SK-N-SH (cell line): ENCODE measurements around the gene SRRM2. TPM values are rescaled to one million over a fixed set of nuclear protein-coding genes. Genes with fewer than 3 reads are reported as not detected.

Experiments used
- CTCF ChIA-PET: fragments of 300-600, 350-600 bp; formaldehyde crosslinking; extraction: SDS; loops from one replicate; lab custom pipeline; 2021; lab: Yijun Ruan, JAX
- POLR2A ChIA-PET: fragments of 350-600 bp; sonication (Branson Sonifier 250); formaldehyde crosslinking; extraction: SDS; loops from one replicate; lab custom pipeline; 2020; ENCODE audit warnings: antibody characterized with exemption, inconsistent platforms; lab: Yijun Ruan, JAX
- DNase-seq: peaks from one replicate; pipeline ENCODE4 v3.0.0; 2012
- H2AFZ ChIP-seq: fragments of 200-600 bp; sonication (generic); 2 replicates; pipeline ENCODE4 v1.8.1; 2016; ENCODE audit warnings: antibody characterized with exemption, mild to moderate bottlenecking, low read depth
- H3F3A ChIP-seq: fragments of 200-600 bp; sonication (generic); replicated peaks from 2 replicates; pipeline ENCODE3; 2016; ENCODE audit warnings: antibody characterized with exemption, mild to moderate bottlenecking; ENCODE audit not compliant: insufficient read depth
- H3K27ac ChIP-seq, 2 experiments: fragments of 200-500 bp in 1 of 2; fragments of 200-600 bp in 1 of 2; sonication (Bioruptor generic) in 1 of 2; sonication (generic), shearing (Covaris generic) in 1 of 2; 2 replicates each; pipeline versions ENCODE4 v1.5.1 to v1.6.1; 2014 to 2016; ENCODE audit warnings: low read depth in 2 of 2, inconsistent platforms in 1 of 2, low read length in 1 of 2, mild to moderate bottlenecking in 1 of 2, mixed read lengths in 1 of 2
- H3K27me3 ChIP-seq: fragments of 200-600 bp; sonication (generic), shearing (Covaris generic); 2 replicates; pipeline ENCODE4 v1.6.1; 2016; ENCODE audit warnings: mixed run types; ENCODE audit not compliant: insufficient read depth
- H3K36me3 ChIP-seq, 2 experiments: fragments of 200-500 bp in 1 of 2; fragments of 200-600 bp in 1 of 2; sonication (Bioruptor generic) in 1 of 2; sonication (generic) in 1 of 2; replicated peaks in 1 of 2; 2 replicates each; pipeline versions ENCODE3 to v1.5.1; 2014 to 2016; ENCODE audit warnings: low read length in 1 of 2, mild to moderate bottlenecking in 1 of 2; ENCODE audit not compliant: insufficient read depth in 2 of 2, control insufficient read depth in 1 of 2
- H3K4me1 ChIP-seq, 2 experiments: fragments of 200-500 bp in 1 of 2; fragments of 200-600 bp in 1 of 2; sonication (Bioruptor generic) in 1 of 2; sonication (generic), shearing (Covaris generic) in 1 of 2; 2 replicates each; pipeline versions ENCODE4 v1.5.1 to v1.6.1; 2014 to 2016; ENCODE audit warnings: low read depth in 1 of 2, low read length in 1 of 2, mixed run types in 1 of 2; ENCODE audit not compliant: insufficient read depth in 2 of 2, control insufficient read depth in 1 of 2
- H3K4me2 ChIP-seq: fragments of 200-600 bp; sonication (generic), shearing (Covaris generic); 2 replicates; pipeline ENCODE4 v1.6.1; 2017; ENCODE audit warnings: mixed run types
- H3K4me3 ChIP-seq, 2 experiments: fragments of 200-500 bp in 1 of 2; fragments of 200-600 bp in 1 of 2; sonication (Bioruptor generic) in 1 of 2; sonication (generic), shearing (Covaris generic) in 1 of 2; 2 replicates each; pipeline versions ENCODE4 v1.5.1 to v1.8.1; 2014 to 2016; ENCODE audit warnings: low read depth in 2 of 2, inconsistent platforms in 1 of 2, low read length in 1 of 2, mild to moderate bottlenecking in 1 of 2, mixed read lengths in 1 of 2, moderate library complexity in 1 of 2
- H3K79me2 ChIP-seq: fragments of 200-600 bp; sonication (generic); 2 replicates; pipeline ENCODE4 v1.8.1; 2017; ENCODE audit warnings: mild to moderate bottlenecking; ENCODE audit not compliant: insufficient read depth
- H3K9ac ChIP-seq: fragments of 200-600 bp; sonication (generic); 2 replicates; pipeline ENCODE4 v1.6.1; 2017; ENCODE audit warnings: mixed run types
- H3K9me2 ChIP-seq: fragments of 200-600 bp; sonication (generic); 2 replicates; pipeline ENCODE4 v1.6.1; 2017; ENCODE audit warnings: mixed run types
- H3K9me3 ChIP-seq: fragments of 200-600 bp; sonication (generic); 2 replicates; pipeline ENCODE4 v1.6.1; 2017; ENCODE audit warnings: mixed run types, mild to moderate bottlenecking, moderate library complexity
- H4K20me1 ChIP-seq: fragments of 200-600 bp; sonication (generic); 2 replicates; pipeline ENCODE4 v1.6.1; 2017; ENCODE audit warnings: mild to moderate bottlenecking, mixed run types; ENCODE audit not compliant: insufficient read depth
- ELF1 ChIP-seq: IDR thresholded peaks from 2 replicates; pipeline ENCODE4 v1.4.0; 2012
- MEF2A ChIP-seq: IDR thresholded peaks from 2 replicates; pipeline ENCODE4 v1.4.0; 2012; ENCODE audit warnings: low read depth, borderline replicate concordance
- MXI1 ChIP-seq: IDR thresholded peaks from 2 replicates; pipeline ENCODE4 v1.6.1; 2012; ENCODE audit warnings: mild to moderate bottlenecking, low read depth, low read length, improper control_type of control experiment
- NRF1 ChIP-seq: IDR thresholded peaks from 2 replicates; pipeline ENCODE4 v1.6.1; 2012; ENCODE audit warnings: low read depth, mild to moderate bottlenecking, low read length
- PBX3 ChIP-seq: IDR thresholded peaks from 2 replicates; pipeline ENCODE4; 2012
- POLR2AphosphoS5 ChIP-seq: IDR thresholded peaks from 2 replicates; pipeline ENCODE4 v1.6.1; 2012; ENCODE audit warnings: low read depth, low read length
- REST ChIP-seq: IDR thresholded peaks from 2 replicates; pipeline ENCODE4 v1.6.1; 2012; ENCODE audit warnings: mild to moderate bottlenecking, low read depth, low read length, moderate library complexity
- RFX5 ChIP-seq: IDR thresholded peaks from 2 replicates; pipeline ENCODE4 v1.6.1; 2012; ENCODE audit warnings: mild to moderate bottlenecking, improper control_type of control experiment, low read length
- RXRA ChIP-seq: IDR thresholded peaks from 2 replicates; pipeline ENCODE4 v1.4.0; 2012; ENCODE audit warnings: low read depth, mild to moderate bottlenecking, borderline replicate concordance
- SIN3A ChIP-seq: IDR thresholded peaks from 2 replicates; pipeline ENCODE4 v1.6.1; 2012; ENCODE audit warnings: low read depth, mild to moderate bottlenecking, low read length, moderate library complexity, borderline replicate concordance
- TAF1 ChIP-seq: IDR thresholded peaks from 2 replicates; pipeline ENCODE4 v1.6.1; 2012; ENCODE audit warnings: low read depth, mild to moderate bottlenecking, low read length, moderate library complexity, borderline replicate concordance
- USF1 ChIP-seq: IDR thresholded peaks from 2 replicates; pipeline ENCODE4 v1.4.0; 2012; ENCODE audit warnings: low read depth, borderline replicate concordance
- WGBS: methylation state at CpG from one replicate; pipeline ENCODE4 v1.1.6; 2017; ENCODE audit warnings: low lambda C conversion rate; 5-methylcytosine and 5-hydroxymethylcytosine counted together
- polyA plus RNA-seq, 3 experiments: library from polyadenylated mRNA; depleted of rRNA; stranded (reverse); fragments of >200 nt; gene quantifications; 2 replicates each; pipeline ENCODE4 v1.2.3, GENCODE V29; 2012

Gene SRRM2
- polyA plus RNA-seq, 1 of the 3 experiments (the other 2 are of a cell fraction): 143 TPM

GRCh38 chr16:2748757-2749455 lies 3.5 kb upstream of the SRRM2 start:
- Histone ChIP-seq H3K36me3 (no peaks in the 10 kb centered on the region), H4K20me1 (peaks cover 10% of the 10 kb centered on the region), H3K27ac (no peak overlapping the region), H3K9me3 (no peaks in the 10 kb centered on the region), H3K9me2 (no peaks in the 10 kb centered on the region), H3K4me3 (no peak overlapping the region), H3K9ac (no peak overlapping the region), H3K4me1 (peaks cover 0 to 8% of the 10 kb centered on the region in 2 experiments; a peak in 2 of 4 replicates), H3K4me2 (no peak overlapping the region), H2AFZ (no peak overlapping the region), H3K79me2 (peaks cover 21% of the 10 kb centered on the region), H3F3A (peaks cover 3% of the 10 kb centered on the region), H3K27me3 (no peaks in the 10 kb centered on the region)
- POLR2A ChIA-PET: no interaction called here
- no peak for DNase-seq
- TF ChIP-seq PBX3: no peak
- no peak for TF ChIP-seq SIN3A
- TF ChIP-seq MXI1: no peak
- TF ChIP-seq NRF1: no peak
- no peak for TF ChIP-seq USF1
- no peak for TF ChIP-seq ELF1
- TF ChIP-seq REST: no peak
- TF ChIP-seq TAF1: no peak
- WGBS: 78% methylated on average over 3 of the region's 7 CpGs
- CTCF ChIA-PET: interaction anchor here (1.2 kb wide), 1 partner anchor 119 kb away, joined by 4 read pairs; no protein-coding TSS in a partner anchor

GRCh38 chr16:2749476-2749875 lies 3.0 kb upstream of the SRRM2 start:
- no peaks in the 10 kb centered on the region for H3K9me3 ChIP-seq
- CTCF ChIA-PET: interaction anchor here (1.2 kb wide), 1 partner anchor 119 kb away, joined by 4 read pairs; no protein-coding TSS in a partner anchor
- peaks cover 0 to 11% of the 10 kb centered on the region in 2 experiments; a peak in 2 of 4 replicates for H3K4me1 ChIP-seq
- H3K9ac ChIP-seq: no peak overlapping the region
- H3K4me3 ChIP-seq: no peak overlapping the region
- peaks cover 27% of the 10 kb centered on the region for H3K79me2 ChIP-seq
- H3K27me3 ChIP-seq: no peaks in the 10 kb centered on the region
- no peak for DNase-seq
- no peak overlapping the region for H2AFZ ChIP-seq
- WGBS: 100% methylated on average over 5 of the region's 5 CpGs
- POLR2A ChIA-PET: no interaction called here
- no peak overlapping the region for H3K4me2 ChIP-seq
- TF ChIP-seq POLR2AphosphoS5 (no peak), MEF2A (no peak), RXRA (no peak), RFX5 (no peak)
- peaks cover 15% of the 10 kb centered on the region for H4K20me1 ChIP-seq
- H3K36me3 ChIP-seq: no peaks in the 10 kb centered on the region
- peaks cover 3% of the 10 kb centered on the region for H3F3A ChIP-seq
- no peak overlapping the region for H3K27ac ChIP-seq
- no peaks in the 10 kb centered on the region for H3K9me2 ChIP-seq
